Stimulated activated naive CD8-positive, alpha-beta T cell treated with anti-CD3 and anti-CD28 coated beads, Interleukin-15, Interleukin-2, amounts not matched to agents 100 ng/mL and 50 ng/mL, for 24 hours (primary cell): Measurements from ENCODE around the gene ABCD3.
"Not testable (repeated sequence)": the region's sequence is repeated elsewhere in the genome, so short reads cannot be mapped to it uniquely, and the experiment has no call there.

Source experiments
- H3K27ac Mint-ChIP-seq: one replicate; pipeline ENCODE4 v1.8.0; 2021; ENCODE audit warnings: mild to moderate bottlenecking, mixed read lengths
- H3K27me3 Mint-ChIP-seq: one replicate; pipeline ENCODE4 v1.8.0; 2021; ENCODE audit warnings: mixed read lengths
- H3K36me3 Mint-ChIP-seq: one replicate; pipeline ENCODE4 v1.8.0; 2021; ENCODE audit warnings: low read depth, mixed read lengths
- H3K4me1 Mint-ChIP-seq: one replicate; pipeline ENCODE4 v1.8.0; 2021; ENCODE audit warnings: low read depth, mixed read lengths
- H3K4me3 Mint-ChIP-seq: one replicate; pipeline ENCODE4 v1.8.0; 2021; ENCODE audit warnings: mild to moderate bottlenecking, mixed read lengths
- H3K9me3 Mint-ChIP-seq: one replicate; pipeline ENCODE4 v1.8.0; 2021; ENCODE audit warnings: mixed read lengths

ABCD3 gene

DNA sequence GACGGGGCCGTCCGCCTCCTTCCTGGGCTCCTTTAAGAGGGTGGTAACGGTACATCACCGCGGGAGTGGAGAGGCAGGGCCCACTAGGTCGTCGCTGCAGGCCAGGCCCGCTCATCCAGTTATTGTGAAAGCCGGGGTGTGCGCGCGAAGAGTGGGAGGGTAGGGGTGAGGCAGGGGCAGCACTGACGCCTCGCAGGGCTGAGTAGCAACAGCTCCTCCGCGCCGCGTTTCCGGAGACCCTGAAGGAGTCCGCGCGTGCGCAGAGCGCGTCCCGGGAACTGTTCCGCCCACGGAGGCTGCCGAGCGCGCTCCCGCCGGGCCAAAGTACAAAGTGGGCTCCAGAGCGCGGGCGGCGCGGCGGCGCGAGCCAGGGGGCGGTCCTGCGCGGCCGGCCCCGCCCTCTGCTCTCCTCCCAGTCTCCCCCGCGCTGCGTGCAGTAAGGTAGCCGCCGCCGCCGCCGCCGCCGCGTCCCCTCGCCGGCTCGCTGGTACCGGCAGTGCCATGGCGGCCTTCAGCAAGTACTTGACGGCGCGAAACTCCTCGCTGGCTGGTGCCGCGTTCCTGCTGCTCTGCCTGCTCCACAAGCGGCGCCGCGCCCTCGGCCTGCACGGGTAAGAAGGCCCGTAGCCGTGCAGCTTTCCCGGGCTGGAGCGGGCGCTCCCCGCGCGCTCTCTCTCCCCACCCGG, at the start of gene ABCD3:
Gene ABCD3, plus strand, starts transcription at position 412 of the 686 bp plus-strand sequence. Its CDS starts 90 bp downstream, at position 502.
- Mint-ChIP-seq H3K4me3 (no peak within 1 kb of the TSS), H3K36me3 (no peaks in the 10 kb centered on the region), H3K9me3 (no peaks in the 10 kb centered on the region), H3K4me1 (peaks cover 40% of the 10 kb centered on the region), H3K27me3 (no peaks in the 10 kb centered on the region), H3K27ac (peak within 1 kb of the TSS; percentile 88)

DNA sequence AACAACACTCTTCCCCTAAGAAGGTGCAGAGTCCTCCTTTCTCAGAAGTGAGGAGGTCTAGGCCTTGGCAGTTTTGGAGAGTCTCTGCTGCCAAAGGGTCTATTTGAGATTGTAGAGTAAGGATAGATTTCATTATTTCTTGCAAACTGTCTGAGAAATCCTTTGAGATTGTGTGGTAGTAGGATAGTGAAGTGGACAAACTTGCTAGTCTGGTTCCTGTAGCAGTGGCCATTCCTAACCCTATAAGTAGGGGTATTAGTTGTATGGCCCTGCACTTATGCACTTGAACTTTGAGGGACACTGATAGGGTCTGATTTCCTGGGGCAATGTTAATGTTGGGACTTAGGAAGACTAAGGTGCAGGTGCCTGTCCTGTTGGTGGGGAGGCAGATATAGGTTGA, 45.4 kb upstream of the ABCD3 start:
- H3K4me3 Mint-ChIP-seq, H3K27ac Mint-ChIP-seq, H3K36me3 Mint-ChIP-seq, H3K4me1 Mint-ChIP-seq, H3K9me3 Mint-ChIP-seq, H3K27me3 Mint-ChIP-seq: not testable (repeated sequence)

DNA sequence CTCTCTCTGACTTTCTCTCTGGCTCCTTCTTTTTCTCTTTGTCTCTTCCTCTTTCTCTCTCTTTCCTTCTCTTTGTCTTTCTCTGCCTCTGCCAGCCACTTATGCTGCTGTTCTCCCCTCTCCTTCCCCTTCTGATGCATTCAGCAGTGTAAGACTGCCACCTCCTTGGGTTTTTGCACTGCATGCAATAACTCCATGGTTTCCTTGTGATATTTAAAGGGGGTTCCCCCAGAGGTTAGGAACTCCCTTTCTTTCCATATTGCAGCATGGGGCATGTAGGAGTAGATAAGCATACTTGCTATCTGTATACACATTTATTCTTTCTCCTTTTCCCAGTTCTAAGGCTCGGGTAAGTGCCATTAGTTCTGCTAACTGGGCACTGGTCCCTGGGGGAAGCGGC, 44.9 kb upstream of the ABCD3 start:
- H3K27ac Mint-ChIP-seq, H3K36me3 Mint-ChIP-seq, H3K27me3 Mint-ChIP-seq, H3K4me3 Mint-ChIP-seq, H3K9me3 Mint-ChIP-seq, H3K4me1 Mint-ChIP-seq: not testable (repeated sequence)

DNA sequence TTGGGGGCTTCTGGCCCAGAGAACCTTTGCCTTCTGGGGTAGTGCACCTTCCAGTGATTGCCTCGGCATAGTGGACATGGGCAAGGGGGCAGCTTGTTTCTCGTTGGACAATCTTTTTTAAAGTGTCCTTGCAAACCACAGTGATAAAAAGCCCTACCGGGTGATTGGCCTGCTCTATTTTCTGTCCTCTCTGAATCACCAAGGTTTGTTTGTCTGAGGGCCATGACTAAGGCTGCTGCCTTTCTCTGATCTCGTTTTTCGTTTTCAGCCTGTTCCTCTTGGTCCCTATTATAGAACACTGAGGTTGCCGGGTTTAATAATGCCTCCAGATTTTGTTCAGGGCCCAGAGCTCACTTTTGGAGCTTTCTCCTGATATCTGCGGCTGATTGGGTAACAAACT, 42.5 kb upstream of the ABCD3 start:
- H3K36me3 Mint-ChIP-seq, H3K27ac Mint-ChIP-seq, H3K4me1 Mint-ChIP-seq, H3K4me3 Mint-ChIP-seq, H3K9me3 Mint-ChIP-seq, H3K27me3 Mint-ChIP-seq: not testable (repeated sequence)

DNA sequence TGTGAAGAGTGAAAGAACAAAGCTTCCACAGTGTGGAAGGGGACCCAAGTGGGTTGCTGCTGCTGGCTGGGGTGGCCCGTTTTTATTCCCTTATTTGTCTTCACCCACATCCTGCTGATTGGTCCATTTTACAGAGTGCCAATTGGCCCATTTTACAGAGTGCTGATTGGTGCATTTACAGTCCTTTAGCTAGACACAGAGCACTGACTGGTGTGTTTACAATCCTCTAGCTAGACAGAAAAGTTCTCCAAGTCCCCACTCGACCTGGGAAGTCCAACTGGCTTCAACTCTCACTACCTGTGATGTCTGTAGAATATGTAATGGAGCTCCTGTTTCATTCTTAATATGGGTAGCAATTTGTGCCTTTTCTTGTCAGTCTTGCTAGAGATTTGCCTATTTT, 39.7 kb upstream of the ABCD3 start:
- not testable (repeated sequence) for H3K9me3 Mint-ChIP-seq, H3K4me1 Mint-ChIP-seq, H3K27me3 Mint-ChIP-seq

DNA sequence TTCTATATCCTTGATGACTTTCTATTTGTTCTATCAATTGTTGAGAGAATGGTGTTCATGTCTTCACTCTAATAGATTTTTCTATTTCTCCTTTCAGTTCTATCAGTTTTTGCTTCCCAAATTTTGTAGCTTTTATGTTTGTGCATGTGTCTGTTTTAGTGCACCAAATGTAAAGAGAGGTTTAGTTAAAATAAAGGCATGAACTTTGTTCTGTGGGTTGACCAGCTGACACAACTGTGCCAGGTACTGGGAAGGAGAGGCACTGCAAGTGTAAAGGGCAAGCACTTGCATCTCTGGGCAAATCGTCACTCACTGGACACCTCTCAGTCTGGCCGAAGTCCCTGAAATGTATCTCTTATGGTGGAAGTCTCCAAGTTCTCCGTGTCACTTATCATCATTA, 38.6 kb upstream of the ABCD3 start:
- Mint-ChIP-seq H3K9me3 (no peaks in the 10 kb centered on the region), H3K27ac (no peak overlapping the region), H3K4me1 (peaks cover 13% of the 10 kb centered on the region), H3K36me3 (no peaks in the 10 kb centered on the region), H3K4me3 (no peak overlapping the region), H3K27me3 (no peaks in the 10 kb centered on the region)

More for the DNA sequence above, 39.7 kb upstream of the ABCD3 start:
- H3K4me3 Mint-ChIP-seq, H3K36me3 Mint-ChIP-seq, H3K27ac Mint-ChIP-seq: not testable (repeated sequence)

DNA sequence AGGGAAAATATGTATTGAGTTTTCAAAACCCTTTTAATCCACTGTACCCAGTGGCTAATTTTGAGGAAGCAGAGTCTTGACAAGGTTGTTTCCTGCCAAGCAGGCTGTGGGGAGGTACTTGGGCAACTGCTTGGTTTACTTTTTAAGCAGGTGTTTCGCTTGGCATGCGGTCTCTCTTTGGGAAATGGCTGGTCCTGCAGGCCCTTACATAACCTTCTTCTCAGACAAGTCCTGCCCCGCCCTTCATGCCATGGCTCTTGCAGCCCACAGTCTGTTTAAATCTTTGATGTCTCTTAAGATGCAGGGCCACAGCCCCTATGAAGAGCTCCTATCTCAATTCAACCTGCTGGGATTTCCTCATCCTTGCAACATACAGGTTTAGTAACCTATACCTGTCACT, 36.0 kb upstream of the ABCD3 start:
- no peak overlapping the region for H3K4me3 Mint-ChIP-seq
- H3K27ac Mint-ChIP-seq = no peak overlapping the region
- no peaks in the 10 kb centered on the region for H3K9me3 Mint-ChIP-seq
- no peaks in the 10 kb centered on the region for H3K27me3 Mint-ChIP-seq
- no peaks in the 10 kb centered on the region for H3K36me3 Mint-ChIP-seq
- peaks cover 31% of the 10 kb centered on the region for H3K4me1 Mint-ChIP-seq

DNA sequence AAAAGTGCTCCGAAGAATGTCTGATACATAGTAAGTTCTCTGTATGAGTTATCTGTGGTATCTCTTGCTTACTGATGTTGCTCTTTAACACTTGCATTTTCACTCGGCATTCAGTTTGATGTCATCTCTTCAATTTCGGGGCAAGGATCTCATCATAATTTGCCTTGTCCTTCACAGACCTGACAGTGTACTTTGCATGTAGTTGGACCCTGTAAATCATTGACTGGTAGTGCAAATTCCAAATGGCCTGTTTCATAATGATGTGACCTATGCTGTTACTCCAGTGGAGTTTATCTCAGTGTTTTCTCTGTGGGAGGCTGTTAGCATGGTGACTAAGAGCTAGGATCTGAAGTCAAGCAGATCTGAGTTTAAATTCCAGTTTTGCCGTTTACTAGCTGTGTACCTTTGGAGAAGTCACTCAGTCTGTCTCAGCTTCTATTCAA, 34.2 kb upstream of the ABCD3 start:
- H3K27me3 Mint-ChIP-seq = no peaks in the 10 kb centered on the region
- peak overlapping the region; percentile 62 for H3K27ac Mint-ChIP-seq
- H3K9me3 Mint-ChIP-seq = peaks cover 6% of the 10 kb centered on the region
- no peaks in the 10 kb centered on the region for H3K36me3 Mint-ChIP-seq
- peaks cover 31% of the 10 kb centered on the region for H3K4me1 Mint-ChIP-seq
- peak overlapping the region; percentile 30 for H3K4me3 Mint-ChIP-seq

DNA sequence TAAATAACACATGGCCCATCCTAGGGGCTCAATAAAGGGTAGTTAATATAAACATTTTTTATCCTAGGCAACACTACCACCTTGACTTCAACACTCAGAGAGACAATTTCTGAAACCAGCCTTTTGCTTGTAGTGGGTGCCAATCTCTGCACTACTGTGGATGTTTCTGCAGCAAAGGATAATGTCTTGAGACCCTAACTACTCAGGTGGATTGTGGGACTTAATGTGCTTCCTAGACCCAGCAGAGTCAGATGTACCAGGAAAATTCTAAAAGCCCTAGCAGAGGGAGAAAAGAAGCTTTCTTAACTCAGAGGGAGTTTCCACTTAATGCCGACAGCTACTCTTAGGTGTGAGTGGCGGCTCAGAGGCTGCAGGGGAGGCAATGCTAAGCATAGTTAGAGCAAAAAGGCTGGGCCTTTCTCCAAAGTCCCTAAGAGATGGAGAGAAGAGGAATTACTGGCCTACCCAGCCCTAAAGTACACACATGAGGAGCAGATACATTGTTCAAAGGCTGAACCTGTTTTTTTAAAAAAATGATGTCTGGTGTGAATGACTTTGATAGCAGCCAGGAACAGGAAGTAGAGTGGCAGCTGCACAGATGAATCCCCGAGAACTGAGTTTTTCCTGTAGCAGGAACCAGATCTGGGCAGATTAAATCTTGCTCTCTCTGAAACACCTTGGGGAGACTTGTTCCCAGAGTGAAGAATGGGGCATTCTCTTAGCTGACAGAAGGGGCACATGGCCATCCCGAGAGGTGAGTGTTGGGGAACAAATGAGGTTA, 33.5 kb upstream of the ABCD3 start:
- no peaks in the 10 kb centered on the region for H3K27me3 Mint-ChIP-seq
- H3K27ac Mint-ChIP-seq = peak overlapping the region; percentile 89
- H3K36me3 Mint-ChIP-seq = no peaks in the 10 kb centered on the region
- peaks cover 31% of the 10 kb centered on the region for H3K4me1 Mint-ChIP-seq
- H3K9me3 Mint-ChIP-seq = peaks cover 7% of the 10 kb centered on the region
- H3K4me3 Mint-ChIP-seq = peak overlapping the region; percentile 50

DNA sequence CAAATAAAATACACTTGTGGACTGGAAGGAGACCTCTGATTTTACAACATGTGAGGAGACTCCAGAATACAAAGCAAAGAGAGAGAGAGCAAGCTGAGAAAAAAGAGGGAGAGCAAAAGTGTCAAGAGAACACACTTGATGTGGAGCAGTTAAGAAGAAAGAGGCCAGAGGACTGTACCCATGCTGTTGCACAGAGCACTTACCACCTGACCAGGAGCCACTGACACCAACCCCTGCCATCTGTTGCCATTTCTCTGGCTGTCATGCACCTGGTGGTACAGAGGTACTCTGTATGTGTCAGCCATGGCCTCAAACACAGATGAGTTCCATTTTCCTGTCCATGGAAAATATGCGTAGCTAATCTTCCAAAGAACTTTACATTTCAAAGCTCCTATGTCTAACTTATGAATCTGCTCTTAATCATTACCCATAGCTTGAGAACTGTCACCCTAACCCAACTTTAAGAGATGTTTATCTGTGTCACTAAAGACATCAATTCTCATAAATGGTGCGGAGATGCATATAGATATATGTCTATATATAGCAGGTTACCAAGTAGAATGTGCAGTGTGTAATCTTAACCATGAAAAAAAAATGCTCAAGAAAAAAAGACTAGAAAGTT, 32.8 kb upstream of the ABCD3 start:
- no peaks in the 10 kb centered on the region for H3K36me3 Mint-ChIP-seq
- H3K4me1 Mint-ChIP-seq = peaks cover 31% of the 10 kb centered on the region
- peak overlapping the region; percentile 89 for H3K27ac Mint-ChIP-seq
- H3K4me3 Mint-ChIP-seq = peak overlapping the region; percentile 50
- H3K27me3 Mint-ChIP-seq = no peaks in the 10 kb centered on the region
- H3K9me3 Mint-ChIP-seq = peaks cover 7% of the 10 kb centered on the region

DNA sequence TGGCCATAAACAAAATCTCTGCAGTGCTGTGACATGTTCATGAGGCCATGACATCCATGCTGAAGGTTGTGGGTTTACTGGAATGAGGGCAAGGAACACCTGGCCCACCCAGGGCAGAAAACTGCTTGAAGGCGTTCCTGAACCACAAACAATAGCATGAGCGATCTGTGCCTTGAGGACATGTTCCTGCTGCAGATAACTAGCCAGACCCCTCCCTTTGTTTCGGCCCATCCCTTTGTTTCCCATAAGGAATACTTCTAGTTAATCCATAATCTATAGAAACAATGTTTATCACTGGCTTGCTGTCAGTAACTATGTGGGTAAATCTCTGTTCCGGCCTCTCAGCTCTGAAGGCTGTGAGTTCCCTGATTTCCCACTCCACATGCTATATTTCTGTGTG, 28.9 kb upstream of the ABCD3 start:
- peaks cover 6% of the 10 kb centered on the region for H3K27me3 Mint-ChIP-seq
- peaks cover 21% of the 10 kb centered on the region for H3K4me1 Mint-ChIP-seq
- no peak overlapping the region for H3K4me3 Mint-ChIP-seq
- H3K9me3 Mint-ChIP-seq = peaks cover 10% of the 10 kb centered on the region
- H3K27ac Mint-ChIP-seq = no peak overlapping the region
- no peaks in the 10 kb centered on the region for H3K36me3 Mint-ChIP-seq

DNA sequence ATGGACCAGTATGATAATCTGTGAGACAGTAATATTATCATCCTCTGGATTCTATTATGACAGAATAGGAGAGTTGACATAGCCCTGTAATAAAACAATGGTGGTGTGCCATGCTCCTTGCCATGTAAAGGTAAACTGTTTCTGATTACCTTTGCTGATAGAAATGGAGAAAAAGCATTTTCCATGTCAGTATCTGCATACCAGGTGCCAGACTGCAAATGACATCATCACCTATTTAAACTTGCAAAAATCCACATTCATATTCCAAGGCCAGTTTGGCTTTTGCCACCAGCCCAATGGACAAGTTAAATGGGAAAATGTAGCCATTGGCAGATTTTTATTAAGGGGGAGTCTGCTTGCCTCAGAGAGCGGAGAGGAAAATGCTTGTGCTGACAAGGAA, 23.9 kb upstream of the ABCD3 start:
- Mint-ChIP-seq H3K9me3 (peaks cover 3% of the 10 kb centered on the region), H3K27me3 (peaks cover 7% of the 10 kb centered on the region), H3K4me3 (no peak overlapping the region), H3K4me1 (no peaks in the 10 kb centered on the region), H3K36me3 (no peaks in the 10 kb centered on the region), H3K27ac (no peak overlapping the region)

DNA sequence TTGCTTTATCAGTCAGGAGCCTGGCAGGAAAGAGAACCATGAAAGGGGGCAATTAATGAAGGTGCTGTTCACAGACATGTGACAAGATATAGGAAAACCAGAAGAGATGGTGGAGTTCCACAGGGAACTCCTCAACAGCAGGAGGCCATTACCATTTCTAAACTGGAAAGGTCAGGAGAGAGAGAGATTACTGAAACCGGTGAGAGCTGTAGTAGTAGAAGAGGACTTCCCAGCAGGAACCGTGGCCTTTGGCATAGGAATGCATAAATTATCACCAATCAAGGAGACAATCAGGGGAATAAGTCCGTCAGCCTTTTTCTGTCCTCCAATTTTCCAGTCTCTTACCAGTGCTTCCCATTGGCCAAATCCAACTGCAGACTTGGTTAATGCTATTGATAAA, 23.0 kb upstream of the ABCD3 start:
- peaks cover 10% of the 10 kb centered on the region for H3K27me3 Mint-ChIP-seq
- H3K27ac Mint-ChIP-seq = no peak overlapping the region
- H3K4me3 Mint-ChIP-seq = no peak overlapping the region
- H3K9me3 Mint-ChIP-seq = peaks cover 3% of the 10 kb centered on the region
- H3K36me3 Mint-ChIP-seq = no peaks in the 10 kb centered on the region
- no peaks in the 10 kb centered on the region for H3K4me1 Mint-ChIP-seq

DNA sequence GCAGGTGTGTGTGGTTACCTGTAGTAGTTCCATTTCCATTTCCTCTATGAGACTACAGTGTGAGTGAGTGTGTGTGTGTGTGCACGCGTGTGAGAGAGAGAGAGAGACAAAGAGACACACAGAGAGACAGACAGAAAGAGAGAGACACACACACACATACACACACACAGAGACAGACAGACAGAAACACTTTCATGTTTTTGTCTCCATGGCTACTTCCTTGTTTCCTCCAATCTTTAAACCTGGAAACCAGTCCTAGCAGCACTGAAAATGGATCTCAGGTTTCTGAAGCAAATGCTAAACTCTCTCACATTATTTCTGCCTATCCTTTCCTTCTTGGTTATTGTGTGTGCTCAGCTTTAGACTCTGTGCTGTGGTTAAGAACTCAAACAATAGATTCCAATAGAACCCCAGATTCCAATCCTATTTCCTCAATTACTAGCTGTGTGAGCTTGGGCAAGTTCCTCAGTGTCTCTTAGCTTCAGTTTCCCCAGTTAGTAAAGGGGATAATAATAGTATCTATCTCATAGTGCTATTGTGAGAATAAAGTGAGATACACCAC, 22.4 kb upstream of the ABCD3 start:
- no peaks in the 10 kb centered on the region for H3K36me3 Mint-ChIP-seq
- H3K9me3 Mint-ChIP-seq = peaks cover 3% of the 10 kb centered on the region

DNA sequence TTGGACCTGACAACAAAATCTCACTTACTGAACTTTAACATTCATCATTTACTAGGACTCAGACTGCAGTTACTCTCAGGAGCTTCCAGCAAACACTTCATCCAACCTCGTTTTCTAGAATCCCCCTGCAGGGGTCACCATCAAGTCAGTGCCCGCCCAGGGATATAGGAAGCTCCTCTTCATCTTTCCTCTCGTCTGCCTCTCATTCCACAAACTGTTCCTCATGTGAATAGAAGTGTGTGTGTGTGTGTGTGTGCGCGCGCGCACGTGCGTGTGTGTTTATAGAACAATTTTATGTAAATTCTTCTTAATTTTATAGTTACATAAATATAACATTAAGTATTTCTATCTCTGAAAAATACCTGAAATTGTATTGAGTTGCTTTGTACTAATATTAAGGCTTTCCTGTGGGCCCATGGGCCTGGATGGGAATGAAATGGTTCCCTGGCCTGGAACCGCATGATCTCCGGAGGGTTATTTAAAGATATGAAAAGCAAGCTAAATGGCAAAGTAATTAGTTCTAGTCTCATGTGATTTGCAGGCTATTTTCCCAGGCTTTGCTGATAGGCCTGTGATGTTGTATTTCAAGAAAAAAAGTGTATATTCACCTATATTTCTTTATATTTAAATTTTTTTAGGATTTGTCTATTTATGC, 21.7 kb upstream of the ABCD3 start:
- H3K4me1 Mint-ChIP-seq = no peaks in the 10 kb centered on the region
- no peaks in the 10 kb centered on the region for H3K36me3 Mint-ChIP-seq
- peaks cover under 1% of the 10 kb centered on the region for H3K9me3 Mint-ChIP-seq
- no peak overlapping the region for H3K27ac Mint-ChIP-seq
- H3K27me3 Mint-ChIP-seq = peaks cover 10% of the 10 kb centered on the region
- no peak overlapping the region for H3K4me3 Mint-ChIP-seq

More for the DNA sequence above, 22.4 kb upstream of the ABCD3 start:
- peaks cover 10% of the 10 kb centered on the region for H3K27me3 Mint-ChIP-seq
- H3K4me3 Mint-ChIP-seq = no peak overlapping the region
- H3K27ac Mint-ChIP-seq = no peak overlapping the region
- H3K4me1 Mint-ChIP-seq = no peaks in the 10 kb centered on the region
